Astrocyte (in vitro differentiated cells and primary cell): ENCODE measurements around the gene NEDD9. TPM values are rescaled to one million over a fixed set of nuclear protein-coding genes. Genes with fewer than 3 reads are reported as not detected.
A peak's percentile ranks its signal among the peaks of the same experiment; 100 is the strongest.

Experiments used
- DNase-seq: peaks from one replicate; pipeline ENCODE4 v3.0.0-alpha.2; 2010; ENCODE audit warnings: low read depth
- FAIRE-seq: peaks from 2 replicates; lab custom pipeline; 2011; peaks lifted over from hg19 to GRCh38; lab: Jason Lieb, UNC
- H2AFZ ChIP-seq: 2 replicates; pipeline ENCODE4 v1.6.0; 2012; ENCODE audit warnings: low read depth, low read length, inconsistent platforms
- H3K27ac ChIP-seq: 2 replicates; pipeline ENCODE4 v1.5.1; 2011; ENCODE audit warnings: low read depth, low read length, inconsistent platforms
- H3K27me3 ChIP-seq: 2 replicates; pipeline ENCODE4 v1.6.0; 2011; ENCODE audit warnings: low read length, inconsistent platforms; ENCODE audit not compliant: insufficient read depth
- H3K36me3 ChIP-seq: 2 replicates; pipeline ENCODE4 v1.5.1; 2011; ENCODE audit warnings: low read length, inconsistent platforms; ENCODE audit not compliant: insufficient read depth
- H3K4me1 ChIP-seq: 2 replicates; pipeline ENCODE4 v1.5.1; 2011; ENCODE audit warnings: low read length, inconsistent platforms; ENCODE audit not compliant: insufficient read depth
- H3K4me2 ChIP-seq: 2 replicates; pipeline ENCODE4 v1.6.0; 2012; ENCODE audit warnings: low read length, inconsistent platforms
- H3K4me3 ChIP-seq: 2 replicates; pipeline ENCODE4 v1.5.1; 2011; ENCODE audit warnings: low read depth, mild to moderate bottlenecking, low read length, inconsistent platforms; ENCODE audit not compliant: insufficient read depth
- H3K79me2 ChIP-seq: 2 replicates; pipeline ENCODE4 v1.6.0; 2012; ENCODE audit warnings: mild to moderate bottlenecking, low read length, inconsistent platforms; ENCODE audit not compliant: insufficient read depth
- H3K9ac ChIP-seq: 2 replicates; pipeline ENCODE4 v1.6.0; 2012; ENCODE audit warnings: mild to moderate bottlenecking, low read length, inconsistent platforms
- H3K9me3 ChIP-seq: 2 replicates; pipeline ENCODE4 v1.5.1; 2012; ENCODE audit warnings: low read depth, mild to moderate bottlenecking, low read length, inconsistent platforms; ENCODE audit not compliant: insufficient read depth
- H4K20me1 ChIP-seq: 2 replicates; pipeline ENCODE4 v1.6.0; 2012; ENCODE audit warnings: low read length, inconsistent platforms; ENCODE audit not compliant: insufficient read depth
- H3K27ac Mint-ChIP-seq: one replicate; pipeline ENCODE4 v1.8.0; 2021; ENCODE audit warnings: mild to moderate bottlenecking, mixed read lengths; ENCODE audit not compliant: unreplicated experiment
- H3K27me3 Mint-ChIP-seq: one replicate; pipeline ENCODE4 v1.8.0; 2021; ENCODE audit warnings: low read depth, mixed read lengths; ENCODE audit not compliant: unreplicated experiment
- H3K36me3 Mint-ChIP-seq: one replicate; pipeline ENCODE4 v1.8.0; 2021; ENCODE audit warnings: low read depth, mixed read lengths; ENCODE audit not compliant: unreplicated experiment
- H3K4me1 Mint-ChIP-seq: one replicate; pipeline ENCODE4 v1.8.0; 2021; ENCODE audit warnings: low read depth, mixed read lengths; ENCODE audit not compliant: unreplicated experiment
- H3K4me3 Mint-ChIP-seq: one replicate; pipeline ENCODE4 v1.8.0; 2021; ENCODE audit warnings: mild to moderate bottlenecking, moderate library complexity, mixed read lengths; ENCODE audit not compliant: unreplicated experiment
- H3K9me3 Mint-ChIP-seq: one replicate; pipeline ENCODE4 v1.8.0; 2021; ENCODE audit warnings: mild to moderate bottlenecking, mixed read lengths; ENCODE audit not compliant: unreplicated experiment
- EZH2 ChIP-seq: IDR thresholded peaks from 2 replicates; pipeline ENCODE4 v1.6.1; 2012; ENCODE audit warnings: mild to moderate bottlenecking, low read length, inconsistent platforms; ENCODE audit not compliant: insufficient read depth
- total RNA-seq: library from RNA; stranded (reverse); gene quantifications from 2 replicates; pipeline ENCODE4 v1.2.1, GENCODE V29; 2021
- TF ChIP-seq, protein P1 (sequence below): IDR thresholded peaks from 2 replicates; pipeline ENCODE4 v1.5.1; 2011; ENCODE audit warnings: low read depth, mild to moderate bottlenecking, inconsistent platforms, low read length, moderate library complexity; ENCODE audit not compliant: insufficient read depth

Gene NEDD9
- total RNA-seq, 1 donor from 2014 or later = 39.6 TPM

- Histone ChIP-seq H3K9me3 (no peaks in the 10 kb centered on the region), H3K4me1 (peaks cover 94% of the 10 kb centered on the region), H4K20me1 (peaks cover 6% of the 10 kb centered on the region), H3K79me2 (peaks cover 86% of the 10 kb centered on the region), H2AFZ (no peak overlapping the region), H3K9ac (peak overlapping the region; percentile 63), H3K4me3 (no peak overlapping the region), H3K4me2 (peak overlapping the region; percentile 17), H3K36me3 (peaks cover 27% of the 10 kb centered on the region), H3K27me3 (no peaks in the 10 kb centered on the region), H3K27ac (peak overlapping the region; percentile 98)
- Mint-ChIP-seq H3K4me3 (no peak overlapping the region), H3K9me3 (peaks cover 4% of the 10 kb centered on the region), H3K36me3 (peaks cover 17% of the 10 kb centered on the region), H3K27me3 (no peaks in the 10 kb centered on the region), H3K27ac (peak overlapping the region; percentile 49), H3K4me1 (peaks cover 58% of the 10 kb centered on the region)
- no peak for FAIRE-seq
- TF ChIP-seq EZH2 = no peak
- TF ChIP-seq, protein P1, sequence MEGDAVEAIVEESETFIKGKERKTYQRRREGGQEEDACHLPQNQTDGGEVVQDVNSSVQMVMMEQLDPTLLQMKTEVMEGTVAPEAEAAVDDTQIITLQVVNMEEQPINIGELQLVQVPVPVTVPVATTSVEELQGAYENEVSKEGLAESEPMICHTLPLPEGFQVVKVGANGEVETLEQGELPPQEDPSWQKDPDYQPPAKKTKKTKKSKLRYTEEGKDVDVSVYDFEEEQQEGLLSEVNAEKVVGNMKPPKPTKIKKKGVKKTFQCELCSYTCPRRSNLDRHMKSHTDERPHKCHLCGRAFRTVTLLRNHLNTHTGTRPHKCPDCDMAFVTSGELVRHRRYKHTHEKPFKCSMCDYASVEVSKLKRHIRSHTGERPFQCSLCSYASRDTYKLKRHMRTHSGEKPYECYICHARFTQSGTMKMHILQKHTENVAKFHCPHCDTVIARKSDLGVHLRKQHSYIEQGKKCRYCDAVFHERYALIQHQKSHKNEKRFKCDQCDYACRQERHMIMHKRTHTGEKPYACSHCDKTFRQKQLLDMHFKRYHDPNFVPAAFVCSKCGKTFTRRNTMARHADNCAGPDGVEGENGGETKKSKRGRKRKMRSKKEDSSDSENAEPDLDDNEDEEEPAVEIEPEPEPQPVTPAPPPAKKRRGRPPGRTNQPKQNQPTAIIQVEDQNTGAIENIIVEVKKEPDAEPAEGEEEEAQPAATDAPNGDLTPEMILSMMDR = no peak
- peak; percentile 53 for DNase-seq
Measured at GRCh38 chr6:11211254-11211653, 21.2 kb downstream of the NEDD9 start.

- H3K27ac Mint-ChIP-seq = peak overlapping the region; percentile 49
- no peak overlapping the region for H3K4me3 Mint-ChIP-seq
- peaks cover 84% of the 10 kb centered on the region for H3K79me2 ChIP-seq
- peaks cover 3% of the 10 kb centered on the region for H4K20me1 ChIP-seq
- H3K4me1 Mint-ChIP-seq = peaks cover 59% of the 10 kb centered on the region
- H3K27ac ChIP-seq = peak overlapping the region; percentile 98
- H3K4me2 ChIP-seq = peak overlapping the region; percentile 17
- H3K36me3 Mint-ChIP-seq = peaks cover 14% of the 10 kb centered on the region
- DNase-seq (no peak), FAIRE-seq (no peak)
- peak overlapping the region; percentile 63 for H3K9ac ChIP-seq
- peaks cover 4% of the 10 kb centered on the region for H3K9me3 Mint-ChIP-seq
- H3K9me3 ChIP-seq = no peaks in the 10 kb centered on the region
- no peaks in the 10 kb centered on the region for H3K27me3 ChIP-seq
- no peak overlapping the region for H3K4me3 ChIP-seq
- H3K4me1 ChIP-seq = peaks cover 88% of the 10 kb centered on the region
- TF ChIP-seq EZH2 = no peak
- TF ChIP-seq, protein P1 = no peak
- H3K27me3 Mint-ChIP-seq = no peaks in the 10 kb centered on the region
- H2AFZ ChIP-seq = no peak overlapping the region
- H3K36me3 ChIP-seq = peaks cover 30% of the 10 kb centered on the region
Measured at GRCh38 chr6:11210386-11211138, 21.9 kb downstream of the NEDD9 start.

DNA sequence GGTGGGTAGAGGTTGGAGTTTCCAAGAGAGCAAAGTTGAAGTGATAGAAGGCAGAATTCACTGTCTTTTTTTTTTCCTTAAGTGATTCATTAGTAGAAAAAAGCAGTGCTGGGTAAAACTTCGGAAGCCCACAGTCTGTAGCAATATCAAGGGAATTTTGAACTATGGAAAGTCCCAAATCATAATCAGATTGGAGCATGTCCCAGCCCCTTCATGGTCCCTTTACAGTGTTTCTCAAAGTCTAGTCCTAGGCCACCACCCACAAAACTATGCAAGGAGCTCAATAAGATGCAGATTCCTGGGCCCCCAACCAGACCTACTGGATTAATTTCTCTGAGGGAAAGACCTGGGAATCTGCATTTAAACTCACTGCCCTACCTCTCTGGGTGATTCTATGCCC lies 22.6 kb downstream of the NEDD9 start:
- DNase-seq (peak; percentile 75), FAIRE-seq (no peak)
- Histone ChIP-seq H3K27me3 (no peaks in the 10 kb centered on the region), H3K9me3 (no peaks in the 10 kb centered on the region), H3K4me2 (peak overlapping the region; percentile 15), H3K4me1 (peaks cover 81% of the 10 kb centered on the region), H2AFZ (no peak overlapping the region), H3K27ac (peak overlapping the region; percentile 98), H3K9ac (peak overlapping the region; percentile 63), H4K20me1 (peaks cover 3% of the 10 kb centered on the region), H3K36me3 (peaks cover 34% of the 10 kb centered on the region), H3K4me3 (no peak overlapping the region), H3K79me2 (peaks cover 84% of the 10 kb centered on the region)
- no peak overlapping the region for H3K4me3 Mint-ChIP-seq
- H3K9me3 Mint-ChIP-seq = peaks cover 4% of the 10 kb centered on the region
- peaks cover 61% of the 10 kb centered on the region for H3K4me1 Mint-ChIP-seq
- H3K36me3 Mint-ChIP-seq = peaks cover 14% of the 10 kb centered on the region
- H3K27me3 Mint-ChIP-seq = no peaks in the 10 kb centered on the region
- H3K27ac Mint-ChIP-seq = peak overlapping the region; percentile 27
- no peak for TF ChIP-seq EZH2
- TF ChIP-seq, protein P1 = no peak
